SH-SY5Y (cell line): ENCODE results near the gene TNFRSF18.

ENCODE experiments used
- GATA2 ChIP-seq: IDR thresholded peaks from 2 replicates; pipeline ENCODE4 v1.6.1; 2011; ENCODE audit warnings: mild to moderate bottlenecking, low read depth, low read length
- GATA3 ChIP-seq: IDR thresholded peaks from 2 replicates; pipeline ENCODE4 v1.6.1; 2011; ENCODE audit warnings: low read depth, mild to moderate bottlenecking, low read length, moderate library complexity

- TF ChIP-seq GATA2 (no peak), GATA3 (no peak)
These were observed 41.0 kb upstream of the TNFRSF18 start for GRCh38 chr1:1247341-1247913.
